Dedifferentiated amniotic fluid mesenchymal stem cell (primary cell): ENCODE data around the gene ALOX15.
"Not testable (repeated sequence)": the region's sequence is repeated elsewhere in the genome, so short reads cannot be mapped to it uniquely, and the experiment has no call there.

Source experiments
- DNase-seq: peaks from one replicate; pipeline ENCODE4 v3.0.0-alpha.2; 2016; ENCODE audit errors: extremely low spot score

ALOX15 gene, protein sequence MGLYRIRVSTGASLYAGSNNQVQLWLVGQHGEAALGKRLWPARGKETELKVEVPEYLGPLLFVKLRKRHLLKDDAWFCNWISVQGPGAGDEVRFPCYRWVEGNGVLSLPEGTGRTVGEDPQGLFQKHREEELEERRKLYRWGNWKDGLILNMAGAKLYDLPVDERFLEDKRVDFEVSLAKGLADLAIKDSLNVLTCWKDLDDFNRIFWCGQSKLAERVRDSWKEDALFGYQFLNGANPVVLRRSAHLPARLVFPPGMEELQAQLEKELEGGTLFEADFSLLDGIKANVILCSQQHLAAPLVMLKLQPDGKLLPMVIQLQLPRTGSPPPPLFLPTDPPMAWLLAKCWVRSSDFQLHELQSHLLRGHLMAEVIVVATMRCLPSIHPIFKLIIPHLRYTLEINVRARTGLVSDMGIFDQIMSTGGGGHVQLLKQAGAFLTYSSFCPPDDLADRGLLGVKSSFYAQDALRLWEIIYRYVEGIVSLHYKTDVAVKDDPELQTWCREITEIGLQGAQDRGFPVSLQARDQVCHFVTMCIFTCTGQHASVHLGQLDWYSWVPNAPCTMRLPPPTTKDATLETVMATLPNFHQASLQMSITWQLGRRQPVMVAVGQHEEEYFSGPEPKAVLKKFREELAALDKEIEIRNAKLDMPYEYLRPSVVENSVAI

GRCh38 chr17:4641297-4642195 lies at the start of gene ALOX15:
TSS of gene ALOX15 (minus strand) at chr17:4641678. CDS start at chr17:4641651, 27 bp downstream.
- no peak for DNase-seq

GRCh38 chr17:4690745-4691144 lies 49.3 kb upstream of the ALOX15 start:
- no peak for DNase-seq

GRCh38 chr17:4689872-4690271 lies 48.4 kb upstream of the ALOX15 start:
- not testable (repeated sequence) for DNase-seq

DNA sequence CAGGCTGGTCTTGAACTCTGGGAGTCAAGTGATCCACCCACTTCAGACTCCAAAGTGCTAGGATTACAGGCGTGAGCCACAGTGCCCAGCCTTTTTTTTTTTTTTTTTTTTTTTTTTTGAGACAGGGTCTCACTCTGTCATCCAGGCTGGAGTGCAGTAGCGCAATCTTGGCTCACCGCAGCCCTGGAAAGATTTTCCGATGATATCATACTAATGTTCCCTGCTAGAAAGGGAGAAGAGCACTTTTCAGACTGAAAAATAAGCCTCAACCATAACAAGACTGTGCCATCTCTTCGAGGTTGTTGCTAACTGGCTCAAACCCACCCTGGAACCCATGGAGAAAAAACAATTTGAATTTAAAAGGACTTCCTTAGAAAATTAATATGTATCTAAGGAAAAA lies 42.3 kb upstream of the ALOX15 start:
- not testable (repeated sequence) for DNase-seq

GRCh38 chr17:4679658-4680057 lies 38.2 kb upstream of the ALOX15 start:
- no peak for DNase-seq

- DNase-seq: peak; percentile 65
Measured at GRCh38 chr17:4678448-4679026, 37.1 kb upstream of the ALOX15 start.

DNA sequence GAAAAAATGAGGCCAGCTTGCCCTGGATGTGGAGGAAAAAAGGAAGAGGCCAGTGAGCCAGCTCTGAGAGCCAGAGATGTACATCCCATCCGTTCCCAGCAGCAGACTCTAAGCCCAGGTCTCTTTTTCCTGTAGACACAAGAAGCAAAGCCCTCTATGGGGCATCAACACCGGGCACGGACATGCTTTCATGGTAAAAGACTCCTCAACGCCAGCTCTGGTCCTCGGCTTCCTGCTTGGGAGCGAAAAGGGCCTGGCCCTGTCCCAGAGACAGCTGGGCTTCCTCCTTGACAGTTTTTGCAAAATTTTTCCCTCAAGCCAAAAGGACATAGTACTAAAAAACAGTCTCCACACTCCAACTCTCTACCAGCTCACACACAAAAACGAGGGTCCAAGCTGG lies 35.3 kb upstream of the ALOX15 start:
- DNase-seq: no peak

- DNase-seq: no peak
Measured at GRCh38 chr17:4675791-4676190, 34.3 kb upstream of the ALOX15 start.

DNA sequence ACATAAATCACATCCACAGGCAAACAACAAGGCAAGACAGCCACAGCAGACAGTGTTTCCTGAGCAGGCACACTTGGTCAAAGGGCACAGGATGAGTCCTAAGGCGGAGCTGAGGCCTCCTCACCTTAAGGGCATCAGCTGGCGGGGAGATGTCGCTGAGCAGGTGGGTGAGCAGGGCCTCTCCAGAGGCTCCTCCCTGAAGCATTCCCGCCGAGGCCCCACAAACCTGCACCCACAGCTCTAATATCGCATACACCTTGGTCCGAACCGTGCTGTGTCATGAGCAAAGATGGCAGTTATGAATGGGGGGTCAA lies 33.2 kb upstream of the ALOX15 start:
- no peak for DNase-seq

DNA sequence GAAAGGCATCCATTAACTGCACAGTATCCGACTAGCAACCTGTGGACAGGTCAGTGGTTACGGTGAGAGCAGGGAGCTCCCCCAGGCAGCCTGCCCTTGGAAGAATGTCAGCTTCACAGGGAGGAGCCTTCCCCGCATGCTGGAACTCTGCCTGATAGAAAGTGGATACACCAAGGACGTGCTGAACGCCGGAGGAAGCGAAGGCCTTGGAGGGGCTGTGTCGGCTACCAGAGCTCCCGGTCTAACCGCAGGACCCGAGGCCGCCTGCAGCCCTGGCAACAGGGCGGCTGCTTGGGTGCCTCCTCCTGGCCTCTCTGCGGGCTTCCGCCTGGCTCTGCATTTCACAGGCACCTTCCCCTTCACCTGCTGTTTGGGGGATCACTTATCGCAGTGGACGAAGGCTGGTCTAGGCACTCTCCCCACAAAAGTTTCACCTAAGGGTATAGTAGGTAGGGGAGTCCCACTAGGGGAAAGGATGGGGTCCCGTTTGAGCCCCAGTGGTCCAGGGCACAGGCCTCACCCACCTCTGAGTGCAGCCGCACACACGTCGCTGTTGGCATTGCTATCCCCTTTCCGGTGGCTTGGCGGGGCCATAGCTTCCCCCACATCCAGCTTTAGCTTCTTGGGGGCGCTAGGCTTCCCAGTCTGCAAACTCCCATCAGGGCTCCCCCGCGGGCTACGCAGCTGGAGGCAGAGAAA lies 32.7 kb upstream of the ALOX15 start:
- DNase-seq: no peak

GRCh38 chr17:4673169-4673568 lies 31.7 kb upstream of the ALOX15 start:
- DNase-seq: no peak

- DNase-seq: no peak
Measured at GRCh38 chr17:4672751-4673150, 31.3 kb upstream of the ALOX15 start.

DNA sequence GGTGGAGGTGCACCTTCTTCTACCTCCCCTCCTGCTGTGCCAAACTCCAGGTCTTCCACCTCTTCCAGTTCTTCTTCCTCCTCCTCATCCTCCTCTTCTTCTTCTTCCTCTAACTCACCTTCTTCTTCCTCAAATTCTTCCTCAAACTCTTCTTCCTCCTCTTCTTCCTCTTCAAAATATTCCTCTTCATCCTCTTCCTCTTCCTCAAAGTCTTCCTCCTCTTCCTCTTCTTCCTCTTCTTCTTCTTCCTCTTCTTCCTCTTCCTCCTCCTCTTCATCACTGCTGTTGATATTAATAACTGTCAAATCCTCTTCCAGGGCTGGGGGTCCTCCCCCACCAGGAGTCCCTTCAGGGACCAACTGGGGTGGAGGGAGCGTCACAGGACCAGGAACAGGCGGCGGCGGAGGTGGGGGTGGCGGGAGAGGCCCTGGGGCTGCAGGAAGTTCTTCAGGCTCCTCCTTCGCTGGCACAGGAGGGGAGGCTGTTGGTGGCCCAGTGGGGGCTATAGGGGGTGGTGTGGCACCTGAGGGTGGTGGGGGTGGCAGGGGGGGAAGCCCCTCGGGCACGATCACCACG lies 30.7 kb upstream of the ALOX15 start:
- no peak for DNase-seq

DNA sequence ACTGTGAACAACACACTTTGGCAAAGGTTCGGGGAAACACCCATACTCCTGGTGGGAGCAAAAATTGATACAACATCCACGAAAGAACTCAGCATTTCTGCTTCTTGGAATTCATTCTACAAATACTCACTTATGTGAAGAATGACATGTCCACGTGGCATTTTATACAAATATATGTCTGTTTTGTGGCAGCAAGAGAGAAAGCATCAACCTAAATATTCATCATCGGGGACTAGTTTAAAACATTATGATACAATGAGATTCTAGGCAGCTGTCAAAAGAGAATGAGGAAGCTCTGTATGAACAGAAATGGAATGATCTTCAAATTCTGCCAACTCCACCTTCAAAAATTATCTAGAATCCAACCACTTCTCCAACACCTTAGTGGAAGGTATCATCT lies 25.7 kb upstream of the ALOX15 start:
- no peak for DNase-seq

- no peak for DNase-seq
Measured at GRCh38 chr17:4666296-4666695, 24.8 kb upstream of the ALOX15 start.

- no peak for DNase-seq
Measured at GRCh38 chr17:4665027-4665426, 23.5 kb upstream of the ALOX15 start.

GRCh38 chr17:4664230-4664629 lies 22.8 kb upstream of the ALOX15 start:
- DNase-seq: no peak

- no peak for DNase-seq
Measured at GRCh38 chr17:4663711-4664110, 22.2 kb upstream of the ALOX15 start.

DNA sequence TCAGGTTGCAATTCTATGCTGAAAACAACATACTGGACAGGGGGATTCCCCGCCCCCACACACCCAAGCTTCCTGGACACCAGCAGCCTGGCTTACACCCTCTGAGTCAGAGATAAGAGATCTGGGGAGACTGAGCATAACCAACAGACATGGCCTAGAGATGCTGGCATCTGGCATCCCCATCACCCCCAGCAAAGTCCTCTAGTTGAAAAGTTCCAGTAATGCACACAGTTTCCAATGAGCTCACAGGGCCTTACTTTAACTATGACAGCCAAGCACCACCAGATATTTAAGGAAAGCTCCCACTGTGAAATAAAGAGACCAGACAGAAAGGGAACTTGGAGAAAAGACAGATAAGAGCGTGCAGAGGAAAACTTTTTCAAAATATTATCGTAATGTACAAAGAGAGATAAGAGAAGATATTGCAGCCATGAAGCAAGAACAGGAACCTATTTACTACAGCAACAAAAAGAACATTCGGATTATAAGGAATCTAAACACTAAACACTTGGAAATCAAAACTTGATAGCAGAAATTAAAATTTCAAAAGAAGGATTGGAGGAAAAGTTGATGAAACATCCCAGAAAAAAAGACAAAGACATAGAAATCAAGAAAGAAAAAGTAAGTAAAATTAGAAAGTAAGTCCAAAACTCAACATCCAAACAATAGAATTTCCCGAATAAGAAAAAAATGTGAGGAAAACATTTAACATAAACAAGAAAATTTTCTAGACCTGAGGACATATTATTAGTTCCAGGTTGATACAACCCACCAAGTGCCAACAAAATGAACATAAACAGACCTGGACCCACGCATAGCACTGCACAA lies 17.2 kb upstream of the ALOX15 start:
- DNase-seq: no peak

DNA sequence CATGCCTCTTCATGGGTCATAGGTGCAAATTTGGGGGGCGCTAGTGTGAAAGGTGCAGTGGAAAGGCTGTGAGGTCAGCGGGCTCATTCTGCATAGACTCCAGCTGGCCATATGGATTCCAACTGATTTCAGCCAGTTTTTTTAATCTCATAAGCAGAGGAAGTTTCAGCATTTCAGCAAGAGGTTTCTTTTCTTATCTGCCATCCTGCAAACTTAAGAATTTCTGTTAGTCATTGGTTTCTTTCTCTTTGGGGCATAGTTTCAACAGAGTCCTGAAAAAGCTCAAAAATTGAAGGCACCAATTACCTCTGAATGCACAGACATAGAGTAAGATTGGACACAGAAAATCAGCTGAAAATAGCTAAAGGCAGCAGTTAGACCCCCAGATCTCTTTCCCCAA lies 16.2 kb upstream of the ALOX15 start:
- DNase-seq: no peak
